Subcutaneous abdominal adipose tissue (tissue), 5 donors: ENCODE results near the gene CCDC200.
A peak's percentile ranks its signal among the peaks of the same experiment; 100 is the strongest.
"Not testable (repeated sequence)": the region's sequence is repeated elsewhere in the genome, so short reads cannot be mapped to it uniquely, and the experiment has no call there.

Source experiments
- H3K27ac ChIP-seq: one replicate; pipeline ENCODE4 v1.7.0; 2013; ENCODE audit warnings: low read depth, mild to moderate bottlenecking, inconsistent platforms, low read length, moderate library complexity
- H3K27me3 ChIP-seq, 5 donors: one replicate each; pipeline ENCODE4 v1.7.0; 2013; ENCODE audit warnings: low read length in 5 of 5, inconsistent platforms in 1 of 5; ENCODE audit not compliant: control insufficient read depth in 5 of 5, insufficient read depth in 4 of 5
- H3K36me3 ChIP-seq, 5 donors: one replicate each; pipeline ENCODE4 v1.7.0; 2013; ENCODE audit warnings: low read length in 5 of 5; ENCODE audit not compliant: control insufficient read depth in 5 of 5, insufficient read depth in 5 of 5
- H3K4me1 ChIP-seq, 5 donors: one replicate each; pipeline ENCODE4 v1.7.0; 2013; ENCODE audit warnings: low read length in 5 of 5, mild to moderate bottlenecking in 3 of 5, moderate library complexity in 1 of 5; ENCODE audit not compliant: control insufficient read depth in 5 of 5, insufficient read depth in 5 of 5
- H3K4me3 ChIP-seq, 5 donors: one replicate each; pipeline ENCODE4 v1.7.0; 2013; ENCODE audit warnings: low read length in 5 of 5, low read depth in 1 of 5
- H3K9ac ChIP-seq, 5 donors: one replicate each; pipeline ENCODE4 v1.7.0; 2013; ENCODE audit warnings: low read length in 5 of 5, mild to moderate bottlenecking in 4 of 5, moderate library complexity in 3 of 5
- H3K9me3 ChIP-seq, 5 donors: one replicate each; pipeline ENCODE4 v1.7.0; 2013; ENCODE audit warnings: low read length in 5 of 5; ENCODE audit not compliant: control insufficient read depth in 5 of 5
- donor health status: healthy.
- donor health status: healthy.
- donor health status: healthy.
- donor health status: healthy.
- donor health status: healthy.

Gene CCDC200

DNA sequence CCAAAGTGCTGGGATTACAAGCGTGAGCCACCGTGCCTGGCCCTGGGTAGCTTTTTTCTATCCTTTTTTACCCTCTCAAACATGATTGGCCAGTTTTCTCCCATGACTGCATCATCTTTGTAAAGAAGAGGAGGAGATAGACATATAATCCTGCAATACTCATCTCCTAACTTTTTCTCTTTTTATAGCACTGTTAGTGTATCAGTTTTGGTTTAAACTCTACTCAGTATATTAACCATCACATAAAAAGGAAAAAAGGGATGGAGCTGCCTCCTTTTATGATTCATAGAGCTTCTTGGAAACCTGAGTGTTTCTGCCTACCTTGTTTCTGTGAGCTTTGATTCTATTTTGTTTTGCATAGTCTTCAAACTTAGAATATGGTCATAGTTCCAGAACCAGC is 28.8 kb downstream of the CCDC200 start:
- no peaks in the 10 kb centered on the region for H3K9me3 ChIP-seq
- H3K27me3 ChIP-seq = no peaks in the 10 kb centered on the region
- no peaks in the 10 kb centered on the region for H3K4me1 ChIP-seq
- H3K4me3 ChIP-seq = no peak overlapping the region
- H3K27ac ChIP-seq = no peak overlapping the region
- no peak overlapping the region for H3K9ac ChIP-seq
- H3K36me3 ChIP-seq = peaks cover 36 to 100% (median 82%) of the 10 kb centered on the region in 5 donors

DNA sequence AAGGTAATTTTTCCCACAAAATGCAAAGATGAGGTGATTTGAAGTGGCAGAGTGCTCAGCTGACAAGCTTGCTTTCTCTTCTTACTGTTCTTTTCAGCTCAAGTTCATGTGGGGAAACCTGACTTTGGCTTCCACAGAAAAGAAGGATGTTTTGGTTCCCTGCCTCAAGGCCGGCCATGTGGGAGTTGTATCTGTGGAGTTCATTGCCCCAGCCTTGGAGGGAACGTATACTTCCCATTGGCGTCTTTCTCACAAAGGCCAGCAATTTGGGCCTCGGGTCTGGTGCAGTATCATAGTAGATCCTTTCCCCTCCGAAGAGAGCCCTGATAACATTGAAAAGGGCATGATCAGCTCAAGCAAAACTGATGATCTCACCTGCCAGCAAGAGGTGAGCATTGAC is 35.2 kb downstream of the CCDC200 start:
- Histone ChIP-seq H3K27me3 (no peaks in the 10 kb centered on the region), H3K9me3 (no peaks in the 10 kb centered on the region), H3K9ac (no peak overlapping the region), H3K27ac (no peak overlapping the region), H3K4me3 (no peak overlapping the region), H3K4me1 (no peaks in the 10 kb centered on the region), H3K36me3 (peaks cover 57 to 97% (median 86%) of the 10 kb centered on the region in 5 donors)

DNA sequence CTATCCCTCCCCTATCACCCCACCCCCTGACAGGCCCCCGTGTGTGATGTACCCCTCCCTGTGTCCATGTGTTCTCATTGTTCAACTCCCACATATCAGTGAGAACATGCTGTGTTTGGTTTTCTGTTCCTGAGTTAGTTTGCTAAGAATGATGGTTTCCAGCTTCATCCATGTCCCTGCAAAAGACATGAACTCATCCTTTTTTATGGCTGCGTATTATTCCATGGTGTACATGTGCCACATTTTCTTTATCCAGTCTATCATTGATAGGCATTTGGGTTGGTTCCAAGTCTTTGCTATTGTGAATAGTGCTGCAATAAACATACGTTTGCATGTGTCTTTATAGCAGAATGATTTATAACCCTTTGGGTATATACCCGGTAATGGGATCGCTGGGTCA is 41.8 kb downstream of the CCDC200 start:
- not testable (repeated sequence) for H3K9me3 ChIP-seq, H3K4me3 ChIP-seq, H3K27ac ChIP-seq, H3K27me3 ChIP-seq, H3K9ac ChIP-seq, H3K4me1 ChIP-seq
- H3K36me3 ChIP-seq = peaks cover 27 to 74% (median 56%) of the 10 kb centered on the region in 5 donors

- H3K4me3 ChIP-seq = no peak overlapping the region
- peaks cover 20 to 70% (median 49%) of the 10 kb centered on the region in 5 donors for H3K36me3 ChIP-seq
- H3K27ac ChIP-seq = no peak overlapping the region
- H3K27me3 ChIP-seq = no peaks in the 10 kb centered on the region
- no peaks in the 10 kb centered on the region for H3K9me3 ChIP-seq
- H3K9ac ChIP-seq = no peak overlapping the region
- H3K4me1 ChIP-seq = no peaks in the 10 kb centered on the region
Observed at GRCh38 chr17:43183921-43184320, 44.5 kb downstream of the CCDC200 start.

DNA sequence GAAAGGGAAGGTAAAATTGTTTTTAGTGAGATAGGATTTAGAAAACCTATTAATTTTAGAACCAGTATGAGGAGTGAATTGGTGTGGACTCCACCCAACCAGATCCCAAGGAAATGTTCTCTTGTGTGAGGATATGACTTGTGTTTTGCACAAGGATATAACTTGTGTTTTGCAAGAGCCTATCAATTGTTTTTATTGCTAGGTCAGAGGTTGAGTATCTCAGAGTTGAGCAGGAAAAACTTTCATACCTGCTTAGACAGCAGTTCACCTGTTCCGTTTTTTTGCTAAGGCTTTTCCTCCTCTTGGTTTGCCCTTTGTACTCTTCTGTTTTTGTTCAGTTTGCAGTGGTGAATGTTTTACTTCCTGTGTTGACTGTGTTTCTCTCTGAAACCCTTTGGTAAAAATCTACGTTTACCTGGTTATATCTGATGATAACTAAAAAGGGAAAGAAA is 52.3 kb downstream of the CCDC200 start:
- Histone ChIP-seq H3K27me3 (no peaks in the 10 kb centered on the region), H3K27ac (no peak overlapping the region), H3K4me1 (peaks cover 5 to 44% (median 37%) of the 10 kb centered on the region in 5 donors), H3K9me3 (no peaks in the 10 kb centered on the region), H3K9ac (peak overlapping the region in 3 of 5 donors; percentile 8 to 25 (median 22)), H3K4me3 (no peak overlapping the region), H3K36me3 (peaks cover 30 to 52% (median 39%) of the 10 kb centered on the region in 5 donors)

DNA sequence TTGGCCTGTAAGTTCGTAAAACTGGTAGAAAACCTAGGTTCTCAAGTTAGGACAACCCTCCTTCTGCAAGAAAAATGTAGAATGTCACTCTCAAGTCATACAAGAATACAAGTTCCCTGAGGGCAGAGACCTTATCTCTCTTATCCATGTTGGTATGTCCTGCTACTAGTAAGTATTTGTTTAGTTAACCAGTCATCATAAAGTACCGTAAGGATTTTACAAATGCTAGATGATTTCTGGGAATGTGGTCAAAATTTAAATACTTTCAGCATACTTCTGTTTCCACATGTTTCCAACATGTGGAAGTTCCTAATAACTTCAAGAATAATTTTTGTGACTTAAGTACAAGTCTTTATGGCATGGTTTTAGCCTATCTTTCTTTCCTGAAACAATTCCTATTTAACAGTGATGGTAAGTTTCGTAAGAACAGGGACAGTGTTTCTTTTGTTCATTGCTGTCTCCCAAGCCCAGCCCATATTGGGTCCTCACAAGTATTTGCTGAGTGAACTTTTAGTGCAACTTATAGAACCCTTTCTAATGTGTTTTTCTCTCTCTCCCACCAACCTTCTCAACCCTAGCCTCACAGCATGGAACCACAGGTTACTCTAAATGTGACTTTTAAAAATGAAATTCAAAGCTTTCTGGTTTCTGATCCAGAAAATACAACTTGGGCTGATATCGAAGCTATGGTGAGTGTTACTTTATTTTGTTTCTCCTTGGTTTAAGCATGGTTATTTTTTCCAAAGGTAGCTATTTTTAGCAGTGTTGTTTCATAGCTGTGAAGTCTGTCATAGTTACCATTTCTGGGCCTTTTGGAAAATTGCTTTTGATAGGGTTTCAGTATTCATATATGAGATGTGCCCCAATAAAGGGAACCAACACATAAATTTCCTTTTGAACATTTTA is 53.0 kb downstream of the CCDC200 start:
- peak overlapping the region in 3 of 5 donors; percentile 8 to 25 (median 22) for H3K9ac ChIP-seq
- H3K36me3 ChIP-seq = peaks cover 26 to 46% (median 34%) of the 10 kb centered on the region in 5 donors
- H3K27me3 ChIP-seq = no peaks in the 10 kb centered on the region
- no peak overlapping the region for H3K27ac ChIP-seq
- H3K4me3 ChIP-seq = no peak overlapping the region
- no peaks in the 10 kb centered on the region for H3K9me3 ChIP-seq
- peaks cover 5 to 50% (median 38%) of the 10 kb centered on the region in 5 donors for H3K4me1 ChIP-seq

DNA sequence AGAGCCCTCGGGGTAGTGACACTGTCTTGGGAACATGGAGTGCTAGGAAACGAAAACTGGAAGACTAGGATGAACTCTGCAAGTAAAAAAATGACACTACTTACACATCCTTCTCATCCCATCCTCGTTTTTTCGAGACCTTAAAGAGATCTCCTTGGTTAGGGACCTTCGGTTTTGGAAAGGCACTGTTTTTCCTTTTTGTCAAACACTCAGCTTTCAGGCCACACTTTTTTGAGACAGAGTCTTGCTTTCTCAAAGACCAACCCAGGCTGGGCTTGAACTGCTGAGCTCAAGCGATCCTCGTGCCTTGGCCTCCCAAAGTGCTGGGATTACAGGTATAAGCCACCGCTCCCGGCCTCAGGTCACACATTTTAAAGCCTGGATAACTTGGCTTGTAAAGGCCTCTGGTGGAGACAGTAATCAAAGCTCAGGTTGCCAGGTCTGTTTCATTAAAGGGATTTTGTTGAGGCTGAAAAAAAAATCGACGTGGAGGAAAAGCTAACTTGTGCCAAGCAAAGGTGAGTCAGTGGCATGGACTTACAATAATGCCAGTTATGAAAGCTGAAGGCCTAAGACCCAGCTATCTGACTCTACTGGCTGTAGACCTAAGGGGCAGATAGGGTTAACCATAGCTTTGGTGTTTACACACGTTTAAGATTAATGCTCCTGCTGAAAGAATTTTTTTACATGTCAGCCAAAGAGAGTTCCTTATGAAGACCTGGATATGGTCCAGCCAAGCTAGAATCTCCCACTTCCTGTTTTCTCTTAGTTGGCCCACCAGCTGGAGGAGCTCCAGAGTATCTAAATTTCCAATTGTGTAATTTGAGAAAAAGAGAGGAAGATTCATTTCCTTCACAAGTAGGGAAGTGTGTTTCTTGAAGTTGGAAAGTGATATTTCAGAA is 56.6 kb downstream of the CCDC200 start:
- H3K4me3 ChIP-seq = peak overlapping the region; percentile 80 to 95 (median 87)
- H3K9ac ChIP-seq = peak overlapping the region; percentile 65 to 95 (median 89)
- peaks cover 3 to 12% (median 11%) of the 10 kb centered on the region in 5 donors for H3K36me3 ChIP-seq
- peaks cover 0 to 2% (median 0%) of the 10 kb centered on the region in 5 donors for H3K27me3 ChIP-seq
- peaks cover 10 to 66% (median 55%) of the 10 kb centered on the region in 5 donors for H3K4me1 ChIP-seq
- H3K9me3 ChIP-seq = no peaks in the 10 kb centered on the region
- H3K27ac ChIP-seq = peak overlapping the region; percentile 96
